ENCODE data around the gene GPR150.

The GPR150 gene

GRCh38 chr5:95655575-95655974 is 35.7 kb downstream of the GPR150 start:
- TF ChIP-seq POLR2A (IDR thresholded peaks at IDR 0.05; ENCODE audit: extremely low read depth, insufficient read length): no peak
- no peak for TF ChIP-seq MYC (IDR thresholded peaks at IDR 0.05; ENCODE audit: low read depth, low read length)
- TF ChIP-seq, protein P1, sequence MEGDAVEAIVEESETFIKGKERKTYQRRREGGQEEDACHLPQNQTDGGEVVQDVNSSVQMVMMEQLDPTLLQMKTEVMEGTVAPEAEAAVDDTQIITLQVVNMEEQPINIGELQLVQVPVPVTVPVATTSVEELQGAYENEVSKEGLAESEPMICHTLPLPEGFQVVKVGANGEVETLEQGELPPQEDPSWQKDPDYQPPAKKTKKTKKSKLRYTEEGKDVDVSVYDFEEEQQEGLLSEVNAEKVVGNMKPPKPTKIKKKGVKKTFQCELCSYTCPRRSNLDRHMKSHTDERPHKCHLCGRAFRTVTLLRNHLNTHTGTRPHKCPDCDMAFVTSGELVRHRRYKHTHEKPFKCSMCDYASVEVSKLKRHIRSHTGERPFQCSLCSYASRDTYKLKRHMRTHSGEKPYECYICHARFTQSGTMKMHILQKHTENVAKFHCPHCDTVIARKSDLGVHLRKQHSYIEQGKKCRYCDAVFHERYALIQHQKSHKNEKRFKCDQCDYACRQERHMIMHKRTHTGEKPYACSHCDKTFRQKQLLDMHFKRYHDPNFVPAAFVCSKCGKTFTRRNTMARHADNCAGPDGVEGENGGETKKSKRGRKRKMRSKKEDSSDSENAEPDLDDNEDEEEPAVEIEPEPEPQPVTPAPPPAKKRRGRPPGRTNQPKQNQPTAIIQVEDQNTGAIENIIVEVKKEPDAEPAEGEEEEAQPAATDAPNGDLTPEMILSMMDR (IDR thresholded peaks at IDR 0.05; ENCODE audit: low read depth, low read length): no peak
- TF ChIP-seq, protein P2, sequence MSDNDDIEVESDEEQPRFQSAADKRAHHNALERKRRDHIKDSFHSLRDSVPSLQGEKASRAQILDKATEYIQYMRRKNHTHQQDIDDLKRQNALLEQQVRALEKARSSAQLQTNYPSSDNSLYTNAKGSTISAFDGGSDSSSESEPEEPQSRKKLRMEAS (IDR thresholded peaks at IDR 0.05; ENCODE audit: low read depth, low read length): no peak
- no peak overlapping the region for H3K4me3 ChIP-seq (ENCODE audit: low read depth, low read length)
- DNase-seq (ENCODE audit: low read depth): no peak

GRCh38 chr5:95660060-95660459 is 40.2 kb downstream of the GPR150 start:
- TF ChIP-seq, protein P1 (IDR thresholded peaks at IDR 0.05; ENCODE audit: low read depth, low read length): no peak
- TF ChIP-seq MYC (IDR thresholded peaks at IDR 0.05; ENCODE audit: low read depth, low read length) (no peak), POLR2A (IDR thresholded peaks at IDR 0.05; ENCODE audit: extremely low read depth, insufficient read length) (no peak)
- TF ChIP-seq, protein P2 (IDR thresholded peaks at IDR 0.05; ENCODE audit: low read depth, low read length): no peak
- DNase-seq (ENCODE audit: low read depth): no peak
- H3K4me3 ChIP-seq (ENCODE audit: low read depth, low read length): no peak overlapping the region

DNA sequence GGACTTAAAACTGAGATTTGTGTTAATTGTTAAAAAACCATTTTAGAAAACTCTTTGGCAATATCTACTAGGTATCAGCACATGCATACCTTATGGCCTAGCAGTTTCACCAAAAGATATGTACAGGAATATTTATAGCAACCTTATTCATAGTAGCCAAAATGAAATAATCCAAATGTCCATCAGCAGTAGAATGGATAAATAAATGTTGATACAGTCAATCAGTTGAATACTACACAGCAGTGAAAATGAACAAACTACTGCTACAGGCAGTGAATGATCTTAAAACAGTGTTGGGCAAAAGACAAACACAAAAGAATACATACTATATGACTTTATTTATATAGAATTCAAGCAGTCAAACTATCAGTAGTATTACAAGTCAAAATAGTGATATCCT is 43.1 kb downstream of the GPR150 start:
- H3K4me3 ChIP-seq (ENCODE audit: low read depth, low read length): no peak overlapping the region
- TF ChIP-seq, protein P1 (IDR thresholded peaks at IDR 0.05; ENCODE audit: low read depth, low read length): no peak
- TF ChIP-seq MYC (IDR thresholded peaks at IDR 0.05; ENCODE audit: low read depth, low read length): no peak
- TF ChIP-seq, protein P2 (IDR thresholded peaks at IDR 0.05; ENCODE audit: low read depth, low read length): no peak
- no peak for TF ChIP-seq POLR2A (IDR thresholded peaks at IDR 0.05; ENCODE audit: extremely low read depth, insufficient read length)
- DNase-seq (ENCODE audit: low read depth): no peak

DNA sequence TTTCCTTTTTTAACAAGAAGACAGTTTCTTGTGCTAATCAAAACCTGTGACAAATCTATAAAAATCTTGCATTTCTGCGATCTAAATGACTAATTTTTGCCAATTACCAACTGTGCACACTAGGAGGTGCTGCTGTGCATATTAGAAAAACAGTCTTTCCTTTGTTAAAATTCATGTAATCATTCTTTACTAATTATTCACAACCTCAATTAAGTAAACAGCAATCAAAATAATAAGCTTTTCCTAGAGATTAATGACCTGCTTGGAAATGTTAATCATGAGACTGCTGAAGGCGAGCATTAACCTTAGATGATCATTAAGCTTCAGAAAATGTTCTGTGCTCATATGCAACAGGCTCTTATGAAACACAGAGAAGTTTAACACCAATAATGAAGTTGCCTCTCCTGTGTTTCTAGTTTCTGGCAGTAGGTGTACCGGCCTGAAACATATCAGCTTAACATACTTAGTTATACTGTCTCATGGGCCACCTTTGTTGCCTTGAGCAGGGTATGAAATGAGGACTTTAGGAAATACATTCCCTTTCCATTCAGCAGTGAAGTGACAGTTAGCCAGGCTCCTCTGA is 44.4 kb downstream of the GPR150 start:
- peak; percentile 49 for DNase-seq (ENCODE audit: low read depth)
- no peak for TF ChIP-seq MYC (IDR thresholded peaks at IDR 0.05; ENCODE audit: low read depth, low read length)
- TF ChIP-seq, protein P1 (IDR thresholded peaks at IDR 0.05; ENCODE audit: low read depth, low read length): peak; percentile 68
- TF ChIP-seq, protein P2 (IDR thresholded peaks at IDR 0.05; ENCODE audit: low read depth, low read length): no peak

GRCh38 chr5:95667061-95667618 is 47.3 kb downstream of the GPR150 start:
- DNase-seq (ENCODE audit: low read depth): no peak
- no peak overlapping the region for H3K4me3 ChIP-seq (ENCODE audit: low read depth, low read length)
- TF ChIP-seq, protein P2 (IDR thresholded peaks at IDR 0.05; ENCODE audit: low read depth, low read length): no peak
- TF ChIP-seq, protein P1 (IDR thresholded peaks at IDR 0.05; ENCODE audit: low read depth, low read length): no peak
- TF ChIP-seq MYC (IDR thresholded peaks at IDR 0.05; ENCODE audit: low read depth, low read length) (no peak), POLR2A (IDR thresholded peaks at IDR 0.05; ENCODE audit: extremely low read depth, insufficient read length) (no peak)

More for the DNA sequence above, 44.4 kb downstream of the GPR150 start:
- H3K4me3 ChIP-seq (ENCODE audit: low read depth, low read length): no peak overlapping the region
